HG03135 (cell line): ENCODE results near the gene WIPF2.
"Not testable (repeated sequence)": the region's sequence is repeated elsewhere in the genome, so short reads cannot be mapped to it uniquely, and the experiment has no call there.

Experiments
- ATAC-seq: cut with Tn5 transposase; IDR thresholded peaks from one replicate; pipeline ENCODE4 v1.9.1; 2021; ENCODE audit warnings: mild to moderate bottlenecking, moderate library complexity; ENCODE audit not compliant: unreplicated experiment

Gene WIPF2

GRCh38 chr17:40191237-40192208, 27.6 kb upstream of the WIPF2 start:
- ATAC-seq, result peak; percentile 61

DNA sequence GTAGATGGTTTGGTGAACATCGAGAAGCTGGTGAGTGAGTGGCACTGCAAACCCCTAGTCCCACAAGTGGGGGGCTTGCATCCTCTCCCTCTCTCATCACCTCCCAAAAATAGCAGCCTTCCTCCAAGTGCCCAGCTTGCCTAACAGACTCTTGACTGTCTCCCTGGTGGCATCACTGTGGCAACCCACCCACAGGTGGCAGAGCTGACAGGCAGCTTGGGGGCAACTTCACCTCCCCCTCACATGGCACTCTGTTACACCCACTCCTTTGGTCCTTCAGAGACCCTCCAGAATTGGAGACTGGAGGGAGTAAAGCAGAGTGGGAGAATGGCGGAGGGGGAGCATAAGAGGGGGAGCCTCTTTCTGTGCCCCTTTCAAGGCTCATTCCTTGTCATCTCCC, 26.1 kb upstream of the WIPF2 start:
- no peak for ATAC-seq

- ATAC-seq, result no peak
Measured at GRCh38 chr17:40194821-40195220, 24.3 kb upstream of the WIPF2 start.

DNA sequence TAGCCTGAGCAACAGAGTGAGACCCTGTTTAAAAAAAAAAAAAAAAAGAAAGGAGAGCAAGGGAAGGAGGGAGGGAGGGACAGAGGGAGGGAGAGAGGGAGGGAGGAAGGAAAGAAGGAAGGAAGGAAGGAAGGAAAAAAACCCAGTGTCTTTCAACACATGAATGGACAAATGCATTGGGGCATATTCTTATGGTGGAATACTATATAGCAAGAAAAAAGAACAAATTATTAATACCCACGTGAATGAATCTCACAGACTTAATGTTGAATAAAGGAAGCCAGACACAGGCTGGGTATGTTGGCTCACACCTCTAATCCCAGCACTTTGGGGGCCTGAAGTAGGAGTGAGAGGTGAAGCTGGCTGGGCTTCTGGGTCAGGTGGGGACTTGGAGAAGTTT, 21.6 kb upstream of the WIPF2 start:
- ATAC-seq, result no peak

GRCh38 chr17:40197965-40198456, 21.1 kb upstream of the WIPF2 start:
- ATAC-seq, result not testable (repeated sequence)

GRCh38 chr17:40198576-40198975, 20.5 kb upstream of the WIPF2 start:
- ATAC-seq, result no peak

- no peak for ATAC-seq
Measured at GRCh38 chr17:40203131-40203530, 16.0 kb upstream of the WIPF2 start.

DNA sequence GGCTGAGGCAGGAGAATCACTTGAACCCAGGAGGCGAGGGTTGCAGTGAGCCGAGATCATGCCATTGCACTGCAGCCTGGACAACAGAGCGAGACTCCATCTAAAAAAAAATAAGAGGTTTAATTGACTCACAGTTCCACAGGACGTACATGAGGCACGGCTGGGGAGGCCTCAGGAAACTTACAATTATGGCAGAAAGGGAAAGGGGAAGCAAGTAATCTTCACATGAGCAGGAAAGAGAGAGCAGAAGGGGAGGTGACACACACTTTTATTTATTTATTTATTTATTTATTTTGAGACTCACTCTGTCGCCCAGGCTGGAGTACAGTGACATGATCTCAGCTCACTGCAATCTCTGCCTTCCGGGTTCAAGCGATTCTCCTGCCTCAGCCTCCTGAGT, 12.9 kb upstream of the WIPF2 start:
- not testable (repeated sequence) for ATAC-seq

DNA sequence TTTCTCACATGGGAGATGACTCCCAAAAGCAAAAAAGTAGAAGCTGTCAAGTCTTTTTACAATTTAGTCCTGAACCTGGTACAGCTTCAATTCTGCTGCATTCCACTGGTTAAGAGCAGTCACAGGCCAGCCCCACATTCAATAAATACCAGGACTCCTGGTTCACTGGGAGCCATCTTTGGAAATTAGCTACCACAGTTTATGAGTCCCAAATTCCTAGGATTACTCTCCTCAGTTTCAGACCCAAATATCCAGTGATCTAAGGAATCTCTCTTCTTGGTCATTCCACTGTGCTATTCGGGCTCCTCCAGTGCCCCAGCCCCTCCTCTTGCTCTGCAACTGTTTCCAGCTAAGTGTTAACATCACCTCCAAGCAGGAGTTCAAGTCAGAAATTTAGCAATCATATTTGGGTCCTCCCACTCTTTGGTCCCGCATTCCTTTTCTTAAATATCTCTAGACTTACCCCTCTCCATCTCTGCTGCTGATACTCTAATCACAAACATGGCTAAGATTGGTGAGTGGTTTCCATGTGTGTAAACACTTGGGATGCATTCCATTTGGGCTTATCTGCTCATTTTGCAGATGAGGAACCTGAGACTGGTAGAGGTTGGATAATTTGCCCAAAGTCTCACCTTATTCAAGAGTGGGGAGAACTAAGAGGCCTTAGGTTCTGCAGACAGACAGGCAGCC, 9.6 kb upstream of the WIPF2 start:
- no peak for ATAC-seq

GRCh38 chr17:40213914-40214313, 5.2 kb upstream of the WIPF2 start:
- ATAC-seq, result not testable (repeated sequence)

DNA sequence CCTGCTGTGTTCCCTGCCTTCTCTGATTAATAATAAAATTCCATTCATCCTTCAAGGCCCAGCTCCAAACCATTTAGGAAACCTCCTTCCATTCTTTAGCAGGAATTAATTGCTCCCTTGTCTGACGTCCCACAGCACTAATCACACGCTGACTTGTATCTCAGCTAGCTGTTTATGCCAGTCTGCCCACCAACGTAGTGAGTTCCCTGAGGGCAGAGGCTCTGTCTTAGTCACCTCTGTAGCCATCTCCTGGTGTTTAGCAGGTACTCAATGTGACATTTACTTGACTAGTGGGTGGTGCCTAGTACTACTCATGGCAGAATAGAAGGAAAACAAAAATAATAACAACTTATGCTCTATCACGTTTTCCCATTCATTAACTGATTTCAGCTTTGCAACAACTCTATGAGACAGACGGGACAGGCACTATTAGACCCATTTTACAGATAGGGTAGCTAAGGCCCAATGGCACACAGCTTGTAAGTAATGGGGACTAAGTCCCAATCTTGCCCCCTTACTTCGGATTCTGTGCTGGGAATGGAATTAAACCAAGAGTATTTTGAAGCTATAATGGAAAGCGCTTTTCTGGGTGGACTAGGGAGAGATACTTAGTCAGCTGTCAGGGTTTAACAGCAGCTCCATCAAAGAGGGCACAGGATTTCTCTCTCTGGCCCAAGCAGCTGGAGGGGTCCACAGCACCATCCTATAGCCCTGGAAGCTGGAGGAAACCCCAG, 931 bp upstream of the WIPF2 start:
- ATAC-seq, result no peak

DNA sequence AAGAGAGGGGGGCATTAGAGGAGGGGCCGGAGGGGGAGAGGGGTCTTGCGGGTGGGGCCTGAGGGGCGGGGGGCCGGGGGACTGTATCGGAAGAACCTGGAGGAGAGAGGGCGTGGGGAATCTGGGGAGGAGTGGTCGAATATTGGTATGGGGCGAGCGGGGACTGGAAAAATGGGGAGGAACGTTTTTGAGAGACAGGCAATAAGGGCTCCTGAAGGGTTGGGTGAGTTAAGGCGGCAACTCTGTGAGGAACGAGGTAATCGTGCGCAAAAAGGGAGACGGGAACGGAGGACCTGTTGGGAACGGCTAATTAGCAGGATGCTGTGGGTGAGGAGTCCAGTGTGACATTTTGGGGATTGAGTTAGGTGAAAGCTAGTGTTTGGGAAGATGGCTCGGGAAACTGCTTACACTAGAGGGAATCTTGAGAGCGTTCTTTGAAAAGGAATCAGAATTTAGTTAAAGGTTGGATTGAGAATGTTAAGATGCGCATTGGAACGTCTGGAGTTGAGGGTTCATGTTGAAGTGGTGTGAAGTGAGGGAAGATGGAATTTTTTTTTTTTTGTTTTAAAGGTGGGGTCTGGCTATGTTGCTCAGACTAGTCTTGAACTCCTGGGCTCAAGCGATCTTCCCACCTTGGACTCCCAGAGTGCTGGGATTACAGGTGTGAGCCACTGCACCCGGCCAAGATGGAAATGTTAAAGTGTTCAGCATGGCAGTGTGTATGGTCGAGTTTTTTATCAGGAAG, 662 bp downstream of the WIPF2 start:
- no peak for ATAC-seq

- ATAC-seq, result no peak
Measured at GRCh38 chr17:40224718-40225550, 5.8 kb downstream of the WIPF2 start.

DNA sequence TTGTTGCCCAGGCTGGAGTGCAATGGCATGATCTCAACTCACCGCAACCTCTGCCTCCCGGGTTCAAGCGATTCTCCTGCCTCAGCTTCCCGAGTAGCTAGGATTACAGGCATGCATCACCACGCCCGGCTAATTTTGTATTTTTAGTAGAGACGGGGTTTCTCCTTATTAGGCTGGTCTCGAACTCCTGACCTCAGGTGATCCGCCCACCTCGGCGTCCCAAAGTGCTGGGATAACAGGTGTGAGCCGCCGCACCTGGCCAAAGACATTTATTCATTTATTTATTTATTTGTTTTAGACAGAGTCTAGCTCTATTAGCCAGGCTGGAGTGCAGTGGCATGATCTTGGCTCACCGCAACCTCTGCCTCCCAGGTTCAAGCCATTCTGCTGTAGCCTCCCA, 10.0 kb downstream of the WIPF2 start:
- ATAC-seq, result not testable (repeated sequence)

- no peak for ATAC-seq
Measured at GRCh38 chr17:40230670-40231069, 11.6 kb downstream of the WIPF2 start.

GRCh38 chr17:40231928-40232327, 12.8 kb downstream of the WIPF2 start:
- ATAC-seq, result not testable (repeated sequence)

DNA sequence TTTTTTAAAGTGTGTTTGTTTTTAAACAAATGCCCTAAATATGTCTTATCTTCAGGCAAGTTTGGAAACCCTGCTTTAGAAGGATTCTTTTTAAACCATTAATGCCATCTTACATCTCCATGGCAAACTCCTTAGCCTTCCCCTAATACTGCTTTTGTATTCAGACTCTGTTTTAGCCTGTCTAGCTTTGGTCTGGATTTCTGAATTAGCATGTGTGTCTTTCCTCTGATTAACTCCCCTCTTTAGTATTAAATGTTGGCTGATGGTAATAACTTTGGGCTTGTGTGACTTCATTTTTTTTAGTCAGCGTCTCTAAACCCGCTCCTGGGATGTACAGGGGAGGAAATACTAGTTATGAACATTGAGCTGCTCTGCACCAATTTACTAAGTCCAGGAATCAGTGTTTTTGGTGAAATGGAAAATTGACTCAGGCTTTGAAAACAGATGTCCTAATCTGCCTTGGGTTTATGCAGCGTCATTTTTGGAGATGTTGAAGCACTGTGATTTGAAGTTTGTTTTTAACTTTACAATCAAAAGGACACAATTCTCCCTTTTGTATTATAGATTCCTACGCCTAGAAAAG, 22.2 kb downstream of the WIPF2 start:
- no peak for ATAC-seq

- no peak for ATAC-seq
Measured at GRCh38 chr17:40242774-40243173, 23.7 kb downstream of the WIPF2 start.

DNA sequence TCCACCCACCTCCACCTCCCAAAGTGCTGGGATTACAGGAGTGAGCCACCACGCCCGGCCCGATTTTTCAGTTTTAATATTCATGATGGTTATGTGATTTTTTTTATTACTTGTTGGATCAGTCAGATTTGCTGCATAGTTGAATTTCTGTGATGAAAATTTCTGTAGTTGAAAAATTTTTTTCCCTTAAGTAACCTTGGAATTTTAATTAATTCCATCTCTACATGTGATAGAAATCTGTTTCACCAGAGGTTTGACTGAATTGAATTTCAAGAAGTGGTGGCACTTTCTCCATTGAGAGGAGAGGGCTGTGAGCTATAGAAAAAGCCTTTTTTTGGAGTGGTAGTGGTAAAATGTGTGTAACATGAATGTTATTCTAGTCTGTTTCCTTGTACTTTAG, 24.7 kb downstream of the WIPF2 start:
- ATAC-seq, result no peak
